Esophagus squamous epithelium (tissue), 5 donors: Measurements from ENCODE around the gene CFAP52. TPM values are rescaled to one million over a fixed set of nuclear protein-coding genes. Genes with fewer than 3 reads are reported as not detected.
"Not testable (repeated sequence)": the region's sequence is repeated elsewhere in the genome, so short reads cannot be mapped to it uniquely, and the experiment has no call there.

Experiments
- DNase-seq: peaks from one replicate; lab custom pipeline; 2025; lab: John Stamatoyannopoulos, UW
- H3K27ac ChIP-seq, 4 donors: fragments of 200-600 bp; sonication (generic); one replicate each; pipeline ENCODE4 v1.5.1; 2016 to 2019; ENCODE audit warnings: mild to moderate bottlenecking in 1 of 4
- H3K27me3 ChIP-seq, 4 donors: fragments of 200-600 bp; sonication (generic); 1 replicate in 3 of 4; 2 replicates in 1 of 4; pipeline versions ENCODE4 v1.5.1 to v1.6.0; 2017 to 2021; ENCODE audit warnings: antibody characterized with exemption in 1 of 4
- H3K36me3 ChIP-seq, 3 donors: fragments of 200-600 bp; sonication (generic); one replicate each; pipeline ENCODE4 v1.5.1; 2016 to 2019
- H3K4me1 ChIP-seq, 3 donors: fragments of 200-600 bp; sonication (generic); one replicate each; pipeline ENCODE4 v1.5.1; 2017 to 2019
- H3K4me3 ChIP-seq, 4 donors: fragments of 200-600 bp; sonication (generic); 1 replicate in 3 of 4; 2 replicates in 1 of 4; pipeline ENCODE4 v1.5.1; 2016 to 2019; ENCODE audit warnings: mild to moderate bottlenecking in 2 of 4, moderate library complexity in 1 of 4
- H3K9me3 ChIP-seq, 3 donors: fragments of 200-600 bp; sonication (generic); one replicate each; pipeline ENCODE4 v1.5.1; 2016 to 2019
- CTCF ChIP-seq, 6 experiments: fragments of 450-650 bp in 4 of 6; fragments of 200-600 bp in 2 of 6; sonication (generic) in 2 of 6; IDR thresholded peaks; one replicate each; pipeline ENCODE4 v1.5.1; 2016 to 2019; ENCODE audit warnings: antibody characterized with exemption in 6 of 6, mild to moderate bottlenecking in 4 of 6, moderate library complexity in 4 of 6
- POLR2A ChIP-seq, 4 donors: fragments of 450-650 bp; IDR thresholded peaks; one replicate each; pipeline ENCODE4 v1.6.1; 2017; ENCODE audit warnings: antibody characterized with exemption in 4 of 4, mild to moderate bottlenecking in 4 of 4, moderate library complexity in 3 of 4
- WGBS, 2 donors: methylation state at CpG; one replicate each; pipeline ENCODE4 v1.1.5; 2018; 5-methylcytosine and 5-hydroxymethylcytosine counted together
- intact Hi-C: fragments of 100-400 bp; cut with DNase I; formaldehyde crosslinking; loops from one replicate; pipeline ENCODE4 v1.15.0; 2022
- total RNA-seq, 4 donors: library from RNA; depleted of rRNA; stranded (reverse); fragments of >200 nt; gene quantifications; one replicate each; pipeline ENCODE4 v1.1.0, GENCODE V29; 2016
- donor health status: DM: yes; HTN: yes; CAD: no.

CFAP52 gene
- total RNA-seq, 4 donors from 2014 or later, result not detected

- WGBS, 2 donors, result 83 to 88% methylated on average over 2 to 7 of the region's 11 CpGs
- no peak for DNase-seq
- intact Hi-C loops, result no loop called here
- no peak overlapping the region for H3K27ac ChIP-seq
- peaks cover 0 to 18% (median 0%) of the 10 kb centered on the region in 4 donors for H3K27me3 ChIP-seq
- no peaks in the 10 kb centered on the region for H3K9me3 ChIP-seq
- no peaks in the 10 kb centered on the region for H3K36me3 ChIP-seq
- no peak overlapping the region for H3K4me3 ChIP-seq
- no peak for TF ChIP-seq CTCF (IDR thresholded peaks at IDR 0.05)
- TF ChIP-seq POLR2A (IDR thresholded peaks at IDR 0.05), result no peak
- no peaks in the 10 kb centered on the region for H3K4me1 ChIP-seq
Measured at GRCh38 chr17:9632741-9633140, 56.3 kb downstream of the CFAP52 start.

- H3K4me1 ChIP-seq, result no peaks in the 10 kb centered on the region
- peaks cover 0 to 32% (median 0%) of the 10 kb centered on the region in 4 donors for H3K27me3 ChIP-seq
- no peak overlapping the region for H3K27ac ChIP-seq
- intact Hi-C loops, result no loop called here
- no peak for TF ChIP-seq CTCF (IDR thresholded peaks at IDR 0.05)
- no peak for DNase-seq
- H3K36me3 ChIP-seq, result no peaks in the 10 kb centered on the region
- 72 to 88% methylated on average over 6 of the region's 6 CpGs for WGBS, 2 donors
- H3K4me3 ChIP-seq, result no peak overlapping the region
- H3K9me3 ChIP-seq, result peaks cover 0 to under 1% (median 0%) of the 10 kb centered on the region in 3 donors
Measured at GRCh38 chr17:9635340-9635739, 58.9 kb downstream of the CFAP52 start.

GRCh38 chr17:9636501-9636900 lies 60.1 kb downstream of the CFAP52 start:
- Histone ChIP-seq H3K36me3 (no peaks in the 10 kb centered on the region), H3K27ac (no peak overlapping the region), H3K4me3 (no peak overlapping the region), H3K9me3 (peaks cover 0 to 4% (median 0%) of the 10 kb centered on the region in 3 donors), H3K27me3 (peaks cover 0 to 37% (median 0%) of the 10 kb centered on the region in 4 donors), H3K4me1 (no peaks in the 10 kb centered on the region)
- no peak for DNase-seq
- WGBS, 2 donors, result 77 to 90% methylated on average over 10 of the region's 12 CpGs
- TF ChIP-seq POLR2A (IDR thresholded peaks at IDR 0.05) (no peak), CTCF (IDR thresholded peaks at IDR 0.05) (no peak)
- intact Hi-C loops, result no loop called here

- WGBS, 2 donors, result 88 to 90% methylated on average over 3 to 5 of the region's 5 CpGs
- intact Hi-C loops, DNase-seq: not testable (repeated sequence)
Measured at GRCh38 chr17:9640388-9640787, 63.9 kb downstream of the CFAP52 start.

GRCh38 chr17:9643611-9644010 lies 67.2 kb downstream of the CFAP52 start:
- intact Hi-C loops, result no loop called here
- no peak for TF ChIP-seq CTCF (IDR thresholded peaks at IDR 0.05)
- TF ChIP-seq POLR2A (IDR thresholded peaks at IDR 0.05), result no peak
- Histone ChIP-seq H3K27me3 (peaks cover 0 to 61% (median 0%) of the 10 kb centered on the region in 4 donors), H3K4me3 (no peak overlapping the region), H3K36me3 (no peaks in the 10 kb centered on the region), H3K4me1 (peaks cover 0 to 36% (median 8%) of the 10 kb centered on the region in 3 donors), H3K27ac (no peak overlapping the region), H3K9me3 (peaks cover 0 to 4% (median 0%) of the 10 kb centered on the region in 3 donors)
- DNase-seq, result no peak
- 82 to 91% methylated on average over 5 of the region's 5 CpGs for WGBS, 2 donors

More at GRCh38 chr17:9640388-9640787, 63.9 kb downstream of the CFAP52 start:
- H3K9me3 ChIP-seq, H3K36me3 ChIP-seq, H3K4me3 ChIP-seq, H3K27ac ChIP-seq: not testable (repeated sequence)
- Histone ChIP-seq H3K4me1 (peaks cover 0 to 13% (median 0%) of the 10 kb centered on the region in 3 donors), H3K27me3 (peaks cover 0 to 48% (median 0%) of the 10 kb centered on the region in 4 donors)
